Stimulated activated CD4-positive, alpha-beta T cell treated with anti-CD3 and anti-CD28 coated beads, Interleukin-15, amount 100 ng/mL, for 48 hours (primary cell): ENCODE data around the gene TMEM63C.
"Not testable (repeated sequence)": the region's sequence is repeated elsewhere in the genome, so short reads cannot be mapped to it uniquely, and the experiment has no call there.

Source experiments
- DNase-seq, 2 donors: peaks; one replicate each; pipeline ENCODE4 v3.0.0-alpha.2; 2020; ENCODE audit warnings: low read depth in 2 of 2

Gene TMEM63C

DNA sequence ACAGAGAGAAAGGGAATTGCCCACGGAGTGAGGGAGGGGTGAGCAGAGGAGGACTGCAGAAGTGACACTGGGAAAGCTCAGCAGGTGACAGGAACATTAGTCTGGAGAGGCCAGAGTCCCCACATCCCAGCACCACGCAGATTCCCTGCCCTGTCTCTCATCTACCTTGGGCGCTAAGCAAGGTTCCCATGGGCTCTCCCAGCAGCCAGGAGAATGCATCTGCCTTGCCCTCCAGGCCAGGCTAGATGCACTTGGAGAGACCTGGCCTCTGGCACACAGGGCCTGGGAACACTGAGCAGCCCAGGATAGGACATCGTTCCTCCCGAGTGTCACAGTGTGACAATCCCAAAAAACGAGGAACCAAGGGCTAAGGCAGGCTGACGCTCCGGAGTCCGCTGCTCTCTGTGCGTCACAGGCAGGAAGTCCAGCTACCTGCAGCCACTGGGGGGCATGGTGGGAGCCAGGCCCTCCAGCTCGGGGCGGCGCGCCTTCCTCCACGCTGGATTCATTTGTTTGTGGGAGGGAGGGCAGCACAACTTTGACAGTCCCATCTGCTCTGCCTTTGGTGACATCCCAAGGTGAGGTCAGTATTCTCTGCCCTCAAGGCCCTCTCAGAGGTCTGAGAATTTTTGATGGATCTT, 94.8 kb downstream of the TMEM63C start:
- DNase-seq, result no peak

DNA sequence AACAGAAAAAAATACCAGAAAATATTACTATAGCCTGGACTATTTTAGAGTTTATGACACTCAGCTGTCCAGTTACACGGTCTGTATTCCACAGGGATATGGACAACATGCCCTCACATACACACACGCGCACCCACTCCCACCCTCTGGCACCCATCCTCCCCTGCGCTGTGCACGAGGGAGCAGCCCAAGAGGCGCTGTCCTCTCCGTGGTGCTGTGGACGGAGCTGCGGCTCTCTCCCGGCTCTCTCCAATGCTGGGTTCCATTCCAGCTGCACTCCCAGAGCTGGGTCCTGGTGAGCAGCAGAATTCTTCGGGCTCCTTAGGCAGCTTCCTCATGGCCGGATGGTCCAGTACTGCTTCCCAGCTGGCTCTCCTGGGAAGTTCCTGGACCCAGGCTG, 95.4 kb downstream of the TMEM63C start:
- no peak for DNase-seq

DNA sequence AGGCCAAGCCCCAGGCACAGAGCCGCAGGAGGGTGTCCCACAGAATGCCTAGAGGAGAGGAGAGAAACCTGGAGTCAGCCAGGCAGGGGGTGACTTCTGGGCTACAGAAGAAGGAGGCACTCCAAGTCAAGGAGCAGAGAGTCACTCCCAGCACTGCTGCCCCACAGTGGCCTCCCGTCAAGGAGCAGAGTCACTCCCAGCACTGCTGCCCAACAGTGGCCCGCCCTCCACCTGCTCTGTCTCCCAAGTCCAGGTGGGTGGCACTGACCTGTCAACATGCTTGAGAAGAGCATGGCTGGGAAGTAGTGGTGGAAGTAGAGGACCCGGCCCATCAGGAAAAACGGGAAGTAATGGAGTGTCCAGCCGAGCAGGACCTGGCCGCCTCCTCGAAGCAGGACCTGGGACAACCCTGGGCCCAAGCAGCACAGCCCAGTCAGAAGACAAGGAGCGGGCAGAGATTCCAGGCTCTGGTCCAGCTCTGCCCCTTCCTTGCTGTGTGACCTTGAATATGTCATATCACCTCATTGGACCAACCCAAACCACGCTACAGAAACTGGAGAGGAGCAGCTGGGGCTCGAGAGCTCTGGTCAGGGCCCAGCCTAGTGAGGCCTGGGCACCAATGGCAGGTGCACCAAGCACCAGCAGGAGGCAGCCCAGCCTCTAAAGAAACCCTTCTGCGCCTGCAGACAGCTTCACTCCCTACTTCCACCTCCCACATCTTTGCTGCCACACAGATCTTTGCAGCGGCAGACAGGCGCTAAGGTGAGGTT, 97.0 kb downstream of the TMEM63C start:
- no peak for DNase-seq

GRCh38 chr14:77279719-77280118, 98.1 kb downstream of the TMEM63C start:
- no peak for DNase-seq

DNA sequence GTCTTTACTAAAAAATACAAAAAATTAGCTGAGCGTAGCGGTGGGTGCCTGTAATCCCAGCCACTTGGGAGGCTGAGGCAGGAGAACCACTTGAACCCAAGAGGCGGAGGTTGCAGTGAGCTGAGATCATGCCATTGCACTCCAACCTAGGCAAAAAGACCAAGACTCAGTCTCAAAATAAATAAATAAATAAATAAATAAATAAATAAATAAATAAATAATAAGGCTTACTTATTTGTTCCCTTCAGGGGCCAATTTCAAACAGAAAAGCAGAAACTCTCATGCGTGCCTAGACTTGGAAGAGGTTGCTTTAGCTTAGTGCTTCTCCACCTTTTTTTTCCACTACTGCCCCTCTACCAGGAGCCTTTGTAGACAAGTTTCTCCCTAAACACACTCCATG, 99.3 kb downstream of the TMEM63C start:
- not testable (repeated sequence) for DNase-seq

DNA sequence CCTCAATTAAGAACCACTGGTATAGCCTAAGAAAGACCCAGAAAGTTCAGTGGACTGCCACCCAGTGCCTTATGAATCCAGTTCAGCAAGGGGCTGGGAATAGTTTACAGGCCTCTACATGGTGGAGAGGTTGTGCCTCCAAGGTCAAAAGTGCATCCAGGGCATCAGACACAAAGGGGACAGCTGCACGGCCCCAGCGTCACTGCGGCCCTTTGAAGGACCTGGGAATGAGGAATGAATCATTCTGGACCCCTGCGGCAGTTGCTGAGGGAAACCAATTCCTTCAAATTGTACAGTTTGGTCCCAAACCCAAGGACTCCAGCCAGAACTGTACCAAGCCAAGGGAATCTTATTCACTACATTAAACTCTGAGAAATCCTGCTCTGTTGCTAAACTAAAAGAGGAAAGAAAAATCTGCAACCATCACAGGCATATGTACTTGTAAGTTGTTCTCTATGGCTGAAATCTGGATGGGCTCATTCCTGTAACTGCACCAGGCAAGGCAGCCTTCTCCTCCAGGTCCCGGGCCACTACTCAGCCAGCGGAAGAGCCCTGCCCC, 100.3 kb downstream of the TMEM63C start:
- DNase-seq, result no peak

GRCh38 chr14:77284066-77284465, 102.5 kb downstream of the TMEM63C start:
- no peak for DNase-seq

DNA sequence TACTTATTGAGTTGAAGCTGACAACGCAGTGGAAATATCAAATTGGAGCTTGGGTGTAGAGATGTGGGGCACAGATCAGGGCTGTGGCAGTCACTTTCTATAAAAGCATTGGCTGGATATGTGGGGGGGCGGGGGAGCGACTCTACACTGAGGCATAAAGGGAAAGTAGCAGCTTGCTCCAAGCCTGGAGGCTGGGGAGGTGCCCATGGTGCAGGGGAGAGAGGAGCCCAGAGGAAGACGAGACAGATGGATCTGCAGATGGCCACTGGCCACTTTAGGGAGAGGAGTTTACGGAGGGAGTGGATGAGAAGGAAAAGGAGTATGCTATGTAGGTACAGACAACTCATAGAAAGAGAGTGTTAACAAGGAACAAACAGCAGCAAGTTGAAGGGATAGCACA, 102.9 kb downstream of the TMEM63C start:
- DNase-seq, result no peak

GRCh38 chr14:77286576-77286975, 105.0 kb downstream of the TMEM63C start:
- DNase-seq, result no peak

DNA sequence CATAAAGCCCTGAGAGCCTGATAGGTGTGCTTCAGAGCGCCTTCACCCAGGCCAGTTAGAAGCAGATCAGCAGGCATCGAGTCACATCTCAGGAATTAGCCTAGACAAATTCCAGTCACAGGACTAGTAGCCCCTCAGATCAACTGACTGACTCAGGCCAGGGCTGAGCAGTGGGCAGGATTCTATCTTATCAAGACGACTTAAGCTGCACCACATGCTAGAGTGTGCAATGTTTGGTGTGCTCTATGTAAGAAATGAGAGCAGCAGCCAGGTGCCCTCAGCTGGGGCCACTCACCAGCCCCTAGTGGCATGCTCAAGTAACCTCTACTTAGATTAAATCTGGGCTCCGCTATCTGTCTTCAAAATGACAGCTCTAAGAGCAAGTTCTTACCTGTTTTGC, 109.1 kb downstream of the TMEM63C start:
- no peak for DNase-seq

GRCh38 chr14:77296155-77296554, 114.6 kb downstream of the TMEM63C start:
- DNase-seq, result no peak

GRCh38 chr14:77296906-77297305, 115.3 kb downstream of the TMEM63C start:
- no peak for DNase-seq

- DNase-seq, result no peak
Observed at GRCh38 chr14:77299771-77300170, 118.2 kb downstream of the TMEM63C start.

DNA sequence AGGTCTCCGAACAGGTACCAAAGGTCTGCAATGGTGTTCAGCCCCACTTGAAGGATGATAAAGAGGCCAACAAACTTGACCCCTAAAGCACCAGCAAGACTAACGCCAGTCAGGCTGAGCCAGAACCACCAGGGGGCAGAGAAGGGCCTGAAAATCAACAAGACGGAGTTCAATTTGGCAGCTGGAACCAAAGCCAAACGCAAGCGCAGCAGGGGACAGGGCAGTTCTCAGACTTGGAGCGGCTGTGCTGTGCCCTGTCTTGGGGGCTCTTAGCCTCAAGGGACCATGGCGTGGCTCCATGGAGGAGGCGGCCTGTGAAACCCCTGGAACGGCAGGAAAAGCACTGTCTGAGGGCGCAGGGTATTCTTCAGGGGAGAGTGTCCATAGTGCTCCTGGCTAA, 119.5 kb downstream of the TMEM63C start:
- peak; percentile 21 to 58 for DNase-seq

DNA sequence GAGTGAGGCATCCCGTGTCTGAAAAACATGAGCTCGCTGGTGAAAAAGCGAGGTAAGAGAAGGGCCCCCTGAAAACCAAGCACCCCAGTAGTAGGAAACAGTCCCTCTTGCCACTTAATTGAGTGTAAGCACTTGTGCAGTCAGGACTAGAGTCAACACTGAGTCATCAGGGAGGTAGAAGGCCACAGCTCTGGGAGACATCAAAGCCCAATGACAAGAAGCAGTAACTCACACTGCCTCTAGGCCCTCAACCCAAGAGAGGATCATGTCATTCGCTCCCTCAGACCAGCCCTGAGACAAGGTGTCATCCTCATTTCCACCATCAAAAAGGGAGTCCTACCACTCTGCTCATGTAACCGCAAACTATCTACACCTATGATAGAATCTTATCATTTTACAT, 121.3 kb downstream of the TMEM63C start:
- DNase-seq, result peak; percentile 40 to 59

DNA sequence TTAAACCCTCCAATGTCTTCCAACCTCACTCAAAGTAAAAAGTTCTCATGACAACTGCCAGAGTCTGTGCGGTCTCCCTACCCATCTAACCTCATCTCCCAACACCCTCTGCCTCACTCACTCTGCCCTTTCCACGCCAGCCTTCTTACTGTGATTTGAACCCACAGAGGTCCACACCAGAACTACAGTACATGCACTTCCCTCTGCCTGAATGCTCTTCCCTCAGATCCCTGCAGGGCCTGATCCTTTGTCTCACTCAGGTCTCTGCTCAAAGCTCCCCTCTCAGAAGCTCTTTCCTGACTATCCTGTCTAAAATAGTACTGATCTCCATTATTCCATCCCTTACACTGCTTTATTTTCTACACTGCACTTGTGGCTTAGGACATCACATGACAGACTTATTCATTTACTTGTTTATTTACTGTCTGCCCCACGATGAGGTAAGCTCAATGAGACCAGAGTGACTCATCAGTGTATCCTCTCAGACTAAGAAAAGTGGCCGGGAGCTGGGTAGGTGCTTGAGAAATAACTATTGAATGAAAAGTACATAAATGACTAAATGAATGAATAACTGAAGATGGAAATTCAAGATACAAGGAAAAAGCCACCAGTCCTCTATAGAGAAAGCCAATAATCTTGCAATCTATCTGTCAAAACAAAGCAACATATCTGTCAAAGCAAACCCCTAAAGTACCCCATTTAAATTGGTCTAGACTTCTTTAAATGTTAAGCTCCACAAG, 122.0 kb downstream of the TMEM63C start:
- peak; percentile 36 for DNase-seq

GRCh38 chr14:77305696-77306095, 124.1 kb downstream of the TMEM63C start:
- no peak for DNase-seq

- no peak for DNase-seq
Observed at GRCh38 chr14:77306416-77306815, 124.8 kb downstream of the TMEM63C start.

GRCh38 chr14:77306851-77307496, 125.4 kb downstream of the TMEM63C start:
- DNase-seq, result no peak
